Germinal center (tissue), 1 donor: ENCODE results near the gene TMTC4.
"Not testable (repeated sequence)": the region's sequence is repeated elsewhere in the genome, so short reads cannot be mapped to it uniquely, and the experiment has no call there.

Experiments
- DNase-seq: peaks from one replicate; pipeline ENCODE4 v3.0.0; 2012; ENCODE audit warnings: mixed read lengths, low spot score

Gene TMTC4, protein sequence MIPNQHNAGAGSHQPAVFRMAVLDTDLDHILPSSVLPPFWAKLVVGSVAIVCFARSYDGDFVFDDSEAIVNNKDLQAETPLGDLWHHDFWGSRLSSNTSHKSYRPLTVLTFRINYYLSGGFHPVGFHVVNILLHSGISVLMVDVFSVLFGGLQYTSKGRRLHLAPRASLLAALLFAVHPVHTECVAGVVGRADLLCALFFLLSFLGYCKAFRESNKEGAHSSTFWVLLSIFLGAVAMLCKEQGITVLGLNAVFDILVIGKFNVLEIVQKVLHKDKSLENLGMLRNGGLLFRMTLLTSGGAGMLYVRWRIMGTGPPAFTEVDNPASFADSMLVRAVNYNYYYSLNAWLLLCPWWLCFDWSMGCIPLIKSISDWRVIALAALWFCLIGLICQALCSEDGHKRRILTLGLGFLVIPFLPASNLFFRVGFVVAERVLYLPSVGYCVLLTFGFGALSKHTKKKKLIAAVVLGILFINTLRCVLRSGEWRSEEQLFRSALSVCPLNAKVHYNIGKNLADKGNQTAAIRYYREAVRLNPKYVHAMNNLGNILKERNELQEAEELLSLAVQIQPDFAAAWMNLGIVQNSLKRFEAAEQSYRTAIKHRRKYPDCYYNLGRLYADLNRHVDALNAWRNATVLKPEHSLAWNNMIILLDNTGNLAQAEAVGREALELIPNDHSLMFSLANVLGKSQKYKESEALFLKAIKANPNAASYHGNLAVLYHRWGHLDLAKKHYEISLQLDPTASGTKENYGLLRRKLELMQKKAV

DNA sequence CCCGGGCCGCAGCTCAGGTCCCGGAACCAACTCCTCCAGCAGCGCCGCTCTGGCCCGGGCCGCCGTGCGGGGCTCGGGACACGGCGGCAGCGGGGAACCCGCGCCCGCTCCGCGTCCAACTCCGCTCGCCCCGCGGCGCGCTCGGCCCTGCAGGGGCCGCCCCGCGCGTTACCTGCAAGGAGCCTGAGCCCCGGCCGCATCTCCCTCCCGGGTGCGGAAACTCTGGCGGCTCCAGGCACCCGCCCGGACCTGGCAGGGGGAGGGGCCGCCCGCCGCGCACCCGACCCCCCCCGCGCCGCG, at the start of gene TMTC4:
TMTC4 (minus strand) TSS at position 224 of the 300 bp plus-strand sequence. CDS start 4,433 bp downstream, outside the sequence.
- DNase-seq = no peak

DNA sequence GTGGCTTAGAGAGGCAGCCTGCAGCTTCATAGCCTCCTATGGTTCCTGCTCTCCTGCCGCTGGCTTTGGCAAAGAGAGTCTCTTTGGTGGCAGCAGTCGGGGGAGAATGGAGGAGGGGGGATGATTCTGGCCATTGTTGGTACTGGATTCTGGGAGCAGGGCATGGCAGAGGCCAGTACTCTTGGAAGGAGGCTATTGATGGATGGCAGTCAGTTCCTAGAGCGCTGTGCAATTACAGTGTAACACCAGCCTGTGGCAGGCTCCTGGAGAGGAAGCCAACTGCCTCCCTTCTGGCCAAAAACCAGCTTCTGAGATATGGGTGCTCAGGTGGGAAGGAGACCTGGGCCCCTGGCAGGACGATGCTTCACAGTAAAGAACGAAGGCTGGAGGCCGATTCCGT, 47.9 kb upstream of the TMTC4 start:
- DNase-seq = no peak

DNA sequence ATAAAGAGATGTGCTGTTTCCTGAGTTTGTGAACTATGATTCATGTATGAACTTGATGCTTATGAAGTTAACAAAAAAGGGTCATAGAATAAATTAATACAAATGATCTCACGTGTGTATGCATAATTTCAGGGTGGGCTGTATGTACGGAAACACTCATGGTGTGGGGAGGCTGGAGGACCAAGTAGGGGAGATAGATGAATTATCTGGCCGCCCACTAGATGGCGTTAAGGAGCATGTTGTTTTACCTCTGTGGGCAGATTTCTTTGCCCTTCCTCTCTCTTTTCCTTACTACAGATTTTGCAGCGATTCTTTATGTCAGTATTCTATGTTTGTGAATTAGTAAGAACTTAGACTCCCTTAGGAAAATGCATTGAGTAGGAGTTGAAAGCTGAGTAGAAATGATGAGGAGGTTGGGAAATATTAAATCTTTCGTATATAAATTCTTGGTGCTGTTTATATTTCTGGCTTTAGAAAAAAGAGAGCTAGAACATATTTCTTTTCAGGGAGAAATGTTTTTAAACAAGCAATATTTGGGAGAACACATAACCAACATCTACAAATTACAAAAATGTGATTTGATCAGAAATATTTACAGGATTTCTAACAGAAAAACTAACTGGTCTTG, 47.4 kb upstream of the TMTC4 start:
- DNase-seq = peak; percentile 44

DNA sequence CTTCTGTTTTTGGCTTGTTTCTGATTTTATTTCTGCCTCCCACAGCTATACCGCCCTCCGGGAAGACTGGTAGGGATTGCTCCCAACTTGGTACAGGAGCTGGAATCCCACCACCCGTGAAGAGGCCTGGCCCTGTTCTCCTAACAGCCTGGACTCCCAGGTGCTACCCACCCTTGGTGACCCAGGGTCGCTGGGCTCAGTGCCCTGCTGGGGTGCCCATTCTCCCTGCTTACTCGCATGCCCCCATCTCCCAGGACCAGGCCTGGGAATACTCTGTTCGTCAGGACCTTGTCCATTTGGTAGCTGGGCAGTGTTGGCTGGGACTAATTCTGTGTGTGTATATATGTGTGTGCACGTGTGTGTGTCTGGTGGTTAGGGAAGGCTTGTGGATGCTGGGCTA, 41.0 kb upstream of the TMTC4 start:
- DNase-seq = no peak

DNA sequence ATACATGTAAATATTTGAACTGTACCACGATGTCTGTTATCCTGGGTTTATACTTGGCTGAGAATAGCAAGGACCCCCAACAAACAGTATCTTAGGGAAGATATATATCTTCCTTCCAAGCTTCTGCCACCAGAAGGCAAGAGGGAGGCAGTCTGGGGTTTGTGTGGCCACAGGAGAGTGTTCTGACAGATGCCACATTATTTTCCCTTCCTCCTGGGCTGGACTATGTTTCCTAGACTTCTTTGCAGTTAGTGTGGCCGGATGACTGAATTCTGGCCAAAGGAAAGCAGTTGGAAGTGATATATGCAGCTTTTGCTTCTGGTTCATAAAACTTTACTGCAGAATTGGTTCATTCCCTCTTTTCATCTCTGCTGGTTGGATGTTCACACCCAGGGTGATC, 39.9 kb upstream of the TMTC4 start:
- no peak for DNase-seq

DNA sequence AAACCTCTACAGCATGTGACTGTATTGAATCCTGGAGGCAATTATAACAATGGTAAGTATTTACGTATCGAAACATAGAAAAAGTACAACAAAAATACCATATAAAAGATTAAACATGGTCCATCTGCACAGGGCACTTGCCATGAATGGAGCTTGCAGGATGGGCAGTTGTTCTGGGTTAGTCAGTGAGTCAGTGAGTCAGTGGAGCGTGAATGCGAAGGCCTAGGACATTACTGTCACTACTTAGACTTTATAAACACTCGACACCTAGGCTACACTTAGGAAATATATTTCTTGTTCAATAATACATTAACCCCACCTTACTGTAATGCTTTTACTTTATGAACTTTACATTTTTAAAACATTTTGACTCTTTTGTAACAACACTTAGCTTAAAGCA, 35.6 kb upstream of the TMTC4 start:
- no peak for DNase-seq

DNA sequence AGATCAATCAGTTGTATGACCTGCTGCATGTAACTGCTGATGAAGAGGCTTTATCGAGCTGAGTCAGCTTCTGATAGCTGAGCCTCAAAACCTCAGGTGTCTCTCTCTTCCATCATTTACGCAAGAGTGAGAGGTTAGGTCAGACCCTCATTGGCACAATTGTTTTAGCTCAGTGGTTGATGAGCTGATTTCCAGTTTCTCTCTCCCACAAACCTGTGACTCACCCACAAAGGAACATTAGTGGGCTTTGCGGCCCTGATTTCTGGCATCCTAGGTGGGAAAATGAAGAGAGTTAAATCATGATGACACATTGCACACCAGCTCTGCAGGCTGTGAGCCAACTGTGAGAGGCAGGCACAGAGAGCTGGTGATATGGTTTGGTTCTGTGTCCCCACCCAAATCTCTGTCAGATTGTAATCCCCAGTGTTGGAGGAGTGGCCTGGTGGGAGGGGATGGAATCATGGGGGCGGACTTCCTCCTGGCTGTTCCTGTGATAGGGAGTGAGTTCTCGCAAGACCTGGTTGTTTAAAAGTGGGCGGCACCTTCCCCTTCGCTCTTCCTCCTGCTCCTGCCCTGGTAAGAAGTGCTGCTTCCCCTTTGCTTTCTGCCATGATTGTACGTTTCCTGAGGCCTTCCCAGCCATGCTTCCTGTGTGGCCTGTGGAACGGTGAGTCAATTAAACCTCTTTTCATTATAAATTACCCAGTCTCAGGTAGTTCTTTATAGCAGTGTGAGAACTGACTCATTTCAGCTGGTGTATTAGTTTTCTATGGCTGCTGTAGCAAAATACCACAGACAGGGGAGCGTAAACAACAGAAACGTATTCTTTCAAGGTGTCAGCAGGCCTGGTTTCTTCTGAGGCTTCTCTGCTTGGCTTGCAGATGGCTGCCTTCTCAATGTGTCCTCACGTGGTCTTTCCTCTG, 33.5 kb upstream of the TMTC4 start:
- DNase-seq = no peak

DNA sequence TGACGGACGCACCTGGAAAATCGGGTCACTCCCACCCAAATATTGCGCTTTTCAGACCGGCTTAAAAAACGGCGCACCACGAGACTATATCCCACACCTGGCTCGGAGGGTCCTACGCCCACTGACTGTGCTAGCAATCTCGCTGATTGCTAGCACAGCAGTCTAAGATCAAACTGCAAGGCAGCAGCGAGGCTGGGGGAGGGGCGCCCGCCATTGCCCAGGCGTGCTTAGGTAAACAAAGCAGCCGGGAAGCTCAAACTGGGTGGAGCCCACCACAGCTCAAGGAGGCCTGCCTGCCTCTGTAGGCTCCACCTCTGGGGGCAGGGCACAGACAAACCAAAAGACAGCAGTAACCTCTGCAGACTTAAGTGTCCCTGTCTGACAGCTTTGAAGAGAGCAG, 23.7 kb upstream of the TMTC4 start:
- not testable (repeated sequence) for DNase-seq

DNA sequence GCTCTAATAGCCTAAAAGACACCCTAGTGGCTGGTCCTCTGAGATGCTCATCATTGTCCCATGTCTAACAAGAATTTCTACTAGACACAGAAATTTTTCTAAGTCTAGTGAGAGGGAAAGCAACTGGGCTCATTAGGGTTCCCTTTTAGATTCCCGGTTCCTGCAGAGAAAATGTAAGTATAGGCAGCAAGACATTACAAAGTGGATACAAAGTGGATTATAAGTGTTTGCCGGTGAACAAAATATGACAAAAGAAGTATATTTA, 20.8 kb upstream of the TMTC4 start:
- no peak for DNase-seq

DNA sequence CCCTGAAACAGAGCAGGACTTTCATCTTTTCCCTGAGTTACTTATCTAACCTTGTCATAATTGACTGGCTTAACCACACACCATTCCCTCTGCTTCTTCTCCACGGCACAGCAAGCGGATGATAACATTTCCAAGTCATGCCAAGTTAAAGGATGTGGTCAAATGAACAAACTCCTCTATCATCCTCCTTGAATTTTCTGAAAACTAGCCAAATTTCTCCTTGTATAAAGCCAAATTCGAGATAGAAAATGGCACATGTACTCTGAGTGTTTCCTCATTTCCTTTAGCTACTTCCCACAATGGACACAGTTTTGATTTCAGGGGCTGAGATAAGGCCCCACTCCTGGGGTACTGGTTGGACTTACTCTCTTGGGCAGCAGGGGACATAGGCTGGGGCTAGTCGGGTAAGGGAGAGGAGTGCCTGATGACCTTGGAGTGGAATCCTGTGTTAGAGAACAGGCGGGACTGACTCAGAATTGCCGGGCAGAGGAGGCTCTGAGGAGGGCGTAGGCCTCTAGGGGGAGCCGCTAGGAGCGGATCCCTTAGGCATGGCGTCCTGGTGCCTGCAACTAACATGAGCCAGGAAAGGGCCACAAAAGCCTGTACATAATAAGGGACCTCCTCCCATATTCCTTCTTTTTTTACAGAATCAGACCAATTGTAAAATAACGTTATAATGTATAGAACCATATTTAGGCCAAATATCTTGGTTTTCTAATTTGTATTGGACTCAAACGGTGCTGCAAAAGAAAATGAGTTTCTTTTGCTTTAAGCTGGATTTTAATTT, 20.3 kb upstream of the TMTC4 start:
- DNase-seq = peak; percentile 38

DNA sequence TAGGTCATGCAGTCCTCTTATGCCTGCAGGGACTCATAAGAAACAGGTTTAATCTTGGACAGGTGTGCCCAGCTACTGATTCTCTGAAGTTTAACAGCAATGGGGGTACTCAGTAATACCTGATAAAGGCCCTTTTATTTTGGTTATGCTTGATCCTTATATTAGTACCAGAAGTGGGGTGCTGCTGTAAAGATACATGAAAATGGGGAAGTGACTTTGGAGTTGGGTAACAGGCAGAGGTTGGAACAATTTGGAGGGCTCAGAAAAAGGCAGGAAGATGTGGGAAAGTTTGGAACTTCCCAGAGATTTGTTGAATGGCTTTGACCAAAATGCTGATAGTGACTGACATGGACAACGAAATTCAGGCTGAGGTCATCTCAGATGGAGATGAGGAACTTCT, 14.6 kb upstream of the TMTC4 start:
- DNase-seq = no peak

DNA sequence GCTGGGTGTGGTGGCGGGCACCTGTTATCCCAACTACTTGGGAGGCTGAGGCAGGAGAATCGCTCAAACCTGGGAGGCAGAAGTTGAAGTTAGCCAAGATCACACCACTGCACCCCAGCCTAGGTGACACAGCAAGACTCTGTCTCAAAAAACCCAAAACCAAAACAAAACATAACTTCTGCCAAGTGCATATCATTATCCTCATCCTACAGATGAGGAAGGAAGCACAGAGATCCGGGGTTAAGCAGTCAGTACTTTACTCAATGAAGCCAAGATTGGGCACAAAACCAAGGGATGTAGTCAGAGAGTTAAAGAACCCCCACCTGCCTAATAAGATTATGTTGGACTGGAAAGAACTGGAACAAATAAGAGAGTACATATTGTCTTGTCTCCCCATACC, 5.5 kb upstream of the TMTC4 start:
- no peak for DNase-seq

DNA sequence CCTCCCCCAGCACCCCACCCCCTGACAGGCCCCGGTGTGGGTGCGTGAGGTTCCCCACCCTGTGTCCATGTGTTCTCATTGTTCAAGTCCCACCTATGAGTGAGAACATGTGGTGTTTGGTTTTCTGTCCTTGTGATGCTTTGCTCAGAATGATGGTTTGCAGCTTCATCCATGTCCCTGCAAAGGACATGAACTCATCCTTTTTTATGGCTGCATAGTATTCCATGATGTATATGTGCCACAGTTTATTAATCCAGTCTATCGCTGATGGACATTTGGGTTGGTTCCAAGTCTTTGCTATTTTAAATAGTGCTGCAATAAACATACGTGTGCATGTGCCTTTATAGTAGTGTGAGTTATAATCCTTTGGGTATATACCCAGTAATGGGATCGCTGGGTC, 2.5 kb upstream of the TMTC4 start:
- not testable (repeated sequence) for DNase-seq

DNA sequence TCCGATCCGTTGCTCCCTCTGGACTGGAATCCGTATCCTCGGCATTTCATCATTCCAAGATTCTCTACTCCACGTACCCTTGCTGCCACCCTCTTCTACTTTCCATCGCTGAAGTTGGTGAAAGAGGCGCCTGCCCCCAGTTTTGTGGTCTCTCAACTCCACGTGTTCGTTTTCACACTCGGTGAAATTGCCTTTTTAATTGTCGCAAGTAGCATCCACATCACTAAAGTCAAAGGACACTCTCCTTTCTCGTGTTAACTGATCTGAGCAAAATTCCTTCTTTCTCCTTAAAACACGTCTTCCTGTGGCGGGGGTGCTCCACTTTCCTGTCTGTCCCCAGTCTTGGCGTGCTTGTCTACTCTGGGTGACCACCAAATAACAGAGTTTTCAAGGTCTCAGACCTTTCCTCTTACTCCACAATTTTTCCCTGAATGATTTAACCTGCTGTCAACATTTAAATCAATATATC, 1.1 kb upstream of the TMTC4 start:
- no peak for DNase-seq

DNA sequence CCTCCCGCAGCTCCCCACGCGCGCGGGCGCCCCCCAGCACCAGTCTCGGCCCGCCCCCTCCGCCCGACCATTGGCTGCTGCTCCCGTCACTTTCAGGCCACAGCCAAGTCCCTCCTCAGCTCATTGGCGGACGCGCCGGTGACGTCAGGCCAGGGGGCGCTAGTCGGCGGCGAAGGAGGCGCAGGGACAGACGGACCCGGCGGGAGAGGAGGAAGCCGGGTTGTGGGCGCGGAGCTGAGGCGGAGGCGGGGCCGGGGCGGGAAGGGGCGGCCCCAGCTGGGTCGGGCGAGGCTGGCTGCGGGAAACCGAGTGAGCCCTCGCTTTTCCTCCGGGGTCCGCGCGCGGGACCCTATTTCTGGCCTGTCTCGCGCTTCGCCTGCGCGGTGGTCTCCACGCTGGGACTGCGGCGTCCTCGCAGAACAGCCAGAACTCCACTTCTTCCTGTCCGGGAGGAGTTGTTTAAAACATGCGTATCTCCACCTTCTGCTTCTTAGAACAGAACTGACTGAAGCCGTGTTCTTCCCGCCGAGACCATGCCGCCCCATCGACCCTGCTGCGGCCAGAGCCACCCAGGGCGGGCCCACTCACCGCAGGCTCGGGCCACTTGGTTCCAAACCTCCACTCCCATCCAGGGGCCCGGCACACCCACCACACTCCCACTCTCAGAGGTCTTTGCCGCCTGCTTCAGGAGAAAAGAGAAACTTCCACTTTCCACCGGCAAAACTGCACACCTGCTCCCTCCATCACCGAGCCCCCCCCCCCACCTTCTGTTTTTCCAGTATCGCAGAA, 471 bp upstream of the TMTC4 start:
- DNase-seq = peak; percentile 99

DNA sequence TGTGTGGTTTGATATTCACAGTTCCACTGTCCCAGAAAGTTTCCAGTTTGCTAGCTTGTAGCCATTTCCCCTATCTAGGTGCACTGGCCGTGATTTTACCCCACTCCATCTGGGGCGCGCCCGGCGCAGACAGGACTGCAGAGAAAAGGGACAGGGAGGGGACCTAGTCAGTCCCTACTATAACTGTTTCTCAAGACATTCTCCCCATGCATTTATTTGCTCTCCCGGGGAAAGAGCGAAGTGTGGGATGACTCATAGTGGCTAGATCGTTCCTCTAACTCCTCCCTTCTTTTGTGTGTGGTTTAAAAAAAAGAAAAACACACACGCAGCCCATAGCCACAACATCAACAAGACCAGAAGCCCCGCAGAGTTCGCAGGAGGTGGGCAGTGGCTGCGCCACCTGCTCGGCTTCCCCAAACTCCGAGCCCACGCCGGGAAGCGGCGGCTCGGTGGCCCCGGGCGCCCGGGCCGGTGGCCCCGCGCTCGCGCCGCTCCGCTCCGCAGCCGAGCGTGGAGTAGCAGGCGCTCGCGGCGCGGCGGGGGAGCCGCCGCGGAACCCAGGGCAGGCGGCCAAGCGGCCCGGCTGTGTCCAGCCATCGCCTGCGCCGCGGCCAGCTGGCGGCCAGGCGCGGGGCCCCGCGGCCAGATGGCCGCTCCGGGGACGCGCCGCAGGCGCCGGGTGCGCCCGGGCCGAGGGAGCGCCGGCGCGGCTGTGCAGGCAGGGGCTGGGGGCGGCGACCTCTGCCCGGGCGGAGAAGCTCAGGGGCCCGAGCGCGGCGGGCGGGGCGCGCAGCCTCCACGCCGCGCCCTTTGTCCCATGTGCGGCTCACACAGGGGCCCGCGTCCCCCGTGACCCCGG, 653 bp downstream of the TMTC4 start:
- DNase-seq = peak; percentile 46

DNA sequence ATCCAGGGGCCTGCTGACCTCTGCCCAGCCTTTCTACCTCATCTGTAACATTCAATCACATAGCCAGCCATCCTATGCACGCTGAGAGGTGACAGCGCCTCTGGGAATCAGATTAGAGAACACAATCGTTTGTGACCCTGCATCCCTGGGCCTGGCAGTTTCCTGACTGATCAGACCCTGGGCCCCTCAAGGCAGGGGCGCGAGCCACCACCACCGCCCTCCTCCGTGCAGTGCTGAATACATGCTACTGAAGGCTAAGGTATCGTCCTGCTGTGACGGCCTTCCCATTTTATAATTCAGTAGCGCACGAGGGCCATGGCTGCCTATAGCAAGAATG, 1.3 kb downstream of the TMTC4 start:
- no peak for DNase-seq

DNA sequence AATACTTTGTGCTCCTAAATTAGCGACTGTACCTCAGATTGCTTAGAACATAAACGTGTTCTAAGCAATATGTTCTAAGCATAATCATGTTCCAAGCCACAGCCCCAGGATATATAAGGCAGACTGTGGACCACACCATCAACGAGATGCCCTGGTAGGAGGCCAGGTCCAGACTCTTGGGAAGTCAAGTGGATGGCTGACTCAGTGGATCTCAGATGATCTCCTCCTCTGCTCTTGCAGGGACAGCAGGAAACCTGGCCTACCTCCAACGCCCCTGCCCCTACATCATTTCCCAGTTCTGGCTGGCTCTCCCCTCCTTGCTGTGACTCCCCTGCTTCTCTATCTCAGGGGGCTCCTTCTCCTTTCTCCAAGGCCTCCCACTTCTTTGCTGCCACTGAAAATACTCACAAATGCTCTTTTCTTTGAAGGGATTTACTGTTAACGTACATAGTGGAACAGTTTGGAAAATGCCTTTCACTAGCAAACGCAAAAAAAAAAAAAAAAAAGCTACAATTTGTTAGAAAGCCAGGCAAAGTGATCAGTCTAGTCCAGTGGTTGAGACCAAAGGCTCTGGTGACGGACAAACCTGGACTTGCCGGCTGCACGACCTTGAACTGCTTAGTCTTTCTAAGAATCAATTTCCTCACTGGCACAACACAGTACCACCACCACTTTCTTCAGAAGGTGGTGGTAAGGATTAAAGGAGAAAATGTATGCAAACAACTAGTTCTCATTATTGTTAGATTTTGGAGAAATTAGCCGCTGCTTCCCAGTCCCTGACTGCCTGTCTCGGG, 3.0 kb downstream of the TMTC4 start:
- DNase-seq = no peak

DNA sequence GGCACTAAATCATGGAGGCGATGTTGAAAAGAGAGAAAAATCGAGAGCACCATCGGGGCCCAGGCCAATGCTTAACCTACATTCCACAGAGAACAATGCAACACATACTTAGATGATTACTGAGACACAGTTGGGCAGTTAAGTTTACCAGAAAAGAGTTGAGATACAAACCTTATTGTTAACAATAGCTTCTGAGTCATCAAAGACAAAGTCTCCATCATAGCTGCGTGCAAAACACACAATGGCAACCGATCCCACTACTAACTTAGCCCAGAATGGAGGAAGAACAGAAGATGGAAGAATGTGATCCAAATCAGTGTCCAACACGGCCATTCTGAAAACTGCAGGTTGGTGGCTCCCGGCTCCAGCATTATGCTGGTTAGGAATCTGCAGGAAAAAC, 6.2 kb downstream of the TMTC4 start:
- DNase-seq = no peak
